K562 (cell line): ENCODE results near the gene ALG12. TPM values are rescaled to one million over a fixed set of nuclear protein-coding genes. Genes with fewer than 3 reads are reported as not detected.

Source experiments
- ATAC-seq: fragments of 200-7000 bp; cut with Tn5 transposase; 3 replicates; pipeline ENCODE4 v1.9.1; 2020; ENCODE audit warnings: moderate library complexity
- BruUV-seq: library from RNA; stranded (reverse); fragments of 400-500 nt; replicated peaks from 2 replicates; lab custom pipeline; 2021; lab: Mats Ljungman, UMichigan
- CTCF ChIA-PET: fragments of 300-600 bp; formaldehyde crosslinking; extraction: SDS; loops from one replicate; lab custom pipeline; 2021; ENCODE audit warnings: low intra/inter-chr PET ratio; lab: Yijun Ruan, JAX
- POLR2A ChIA-PET: fragments of 300-600, 350-650 bp; sonication (Branson Sonifier 250); formaldehyde crosslinking; extraction: SDS; loops from one replicate; lab custom pipeline; 2021; ENCODE audit warnings: antibody characterized with exemption, inconsistent platforms; lab: Yijun Ruan, JAX
- DNase-seq, 4 experiments: peaks; one replicate each; pipeline versions ENCODE4 v3.0.0 to v3.0.0-alpha.2; 2011 to 2018; ENCODE audit warnings: low spot score in 3 of 4, mixed read lengths in 3 of 4; ENCODE audit errors: extremely low read depth in 1 of 4
- FAIRE-seq: peaks from 2 replicates; lab custom pipeline; 2011; peaks lifted over from hg19 to GRCh38; lab: Jason Lieb, UNC
- H2AFZ ChIP-seq: 2 replicates; pipeline ENCODE4 v1.6.0; 2011; ENCODE audit warnings: low read depth, low read length, control low read depth, inconsistent platforms
- H3K27ac ChIP-seq: fragments of 200-600 bp; 3 replicates; pipeline ENCODE4 v1.8.0; 2011; ENCODE audit warnings: low read depth, mild to moderate bottlenecking, control low read depth, inconsistent platforms, low read length, moderate library complexity, mixed read lengths; ENCODE audit errors: extremely low read depth
- H3K27me3 ChIP-seq, 2 experiments: fragments of 300-600 bp in 1 of 2; 2 replicates in 1 of 2; 3 replicates in 1 of 2; pipeline versions ENCODE4 v1.6.0 to v1.8.0; 2011; ENCODE audit warnings: inconsistent platforms in 2 of 2, low read length in 2 of 2, mild to moderate bottlenecking in 1 of 2, mixed read lengths in 1 of 2, moderate library complexity in 1 of 2; ENCODE audit not compliant: control insufficient read depth in 2 of 2, insufficient read depth in 2 of 2
- H3K36me3 ChIP-seq: fragments of 300-600 bp; 3 replicates; pipeline ENCODE4 v1.8.0; 2011; ENCODE audit warnings: mild to moderate bottlenecking, low read length, inconsistent platforms; ENCODE audit not compliant: control insufficient read depth, insufficient read depth
- H3K4me1 ChIP-seq, 2 experiments: fragments of 200-600 bp in 1 of 2; replicated peaks in 1 of 2; 2 replicates in 1 of 2; 3 replicates in 1 of 2; pipeline versions ENCODE4 v1.5.1 to v1.8.0; 2011; ENCODE audit warnings: inconsistent platforms in 2 of 2, low read length in 2 of 2, mild to moderate bottlenecking in 1 of 2, mixed read lengths in 1 of 2, moderate library complexity in 1 of 2; ENCODE audit not compliant: control insufficient read depth in 2 of 2, insufficient read depth in 2 of 2
- H3K4me2 ChIP-seq: 2 replicates; pipeline ENCODE4 v1.6.1; 2011; ENCODE audit warnings: low read length, control low read depth, inconsistent platforms, mixed read lengths; ENCODE audit not compliant: insufficient read depth
- H3K4me3 ChIP-seq: fragments of 200-600 bp; sonication (generic), shearing (Covaris generic); 2 replicates; pipeline ENCODE4 v1.5.1; 2016; ENCODE audit warnings: control low read depth, inconsistent platforms
- H3K79me2 ChIP-seq: fragments of 200-600 bp; 3 replicates; pipeline ENCODE4 v1.8.0; 2011; ENCODE audit warnings: low read length, inconsistent platforms; ENCODE audit not compliant: control insufficient read depth, insufficient read depth
- H3K9ac ChIP-seq, 2 experiments: 2 replicates each; pipeline versions ENCODE4 v1.6.0 to v1.6.1; 2011; ENCODE audit warnings: low read depth in 2 of 2, low read length in 2 of 2, control low read depth in 1 of 2, inconsistent platforms in 1 of 2, mild to moderate bottlenecking in 1 of 2, mixed read lengths in 1 of 2; ENCODE audit not compliant: insufficient read depth in 1 of 2
- H3K9me1 ChIP-seq: one replicate; pipeline ENCODE4 v1.6.0; 2011; ENCODE audit warnings: inconsistent platforms, mild to moderate bottlenecking, low read length, moderate library complexity; ENCODE audit not compliant: control insufficient read depth, insufficient read depth
- H3K9me3 ChIP-seq: replicated peaks from 2 replicates; pipeline ENCODE4 v1.5.1; 2011; ENCODE audit warnings: low read depth, low read length, inconsistent platforms; ENCODE audit not compliant: control insufficient read depth, insufficient read depth
- H4K20me1 ChIP-seq: replicated peaks from 2 replicates; pipeline ENCODE4 v1.6.1; 2011; ENCODE audit warnings: low read length, inconsistent platforms, mixed read lengths; ENCODE audit not compliant: control insufficient read depth, insufficient read depth
- CC2D1A ChIP-seq: fragments of 450-650 bp; IDR thresholded peaks from 2 replicates; pipeline ENCODE4 v1.6.1; 2017; ENCODE audit warnings: mild to moderate bottlenecking
- CCNT2 ChIP-seq: IDR thresholded peaks from 2 replicates; pipeline ENCODE4 v1.6.1; 2011; ENCODE audit warnings: borderline replicate concordance, low read depth, mild to moderate bottlenecking, moderate library complexity, mixed read lengths, low read length; ENCODE audit not compliant: insufficient read length; ENCODE audit errors: extremely low read depth
- FOXK2 ChIP-seq, 2 experiments: fragments of 450-650 bp; IDR thresholded peaks in 1 of 2; conservative IDR thresholded peaks in 1 of 2; 2 replicates each; pipeline ENCODE4 v1.6.1; 2016; ENCODE audit warnings: low read depth in 2 of 2, mild to moderate bottlenecking in 1 of 2
- MEIS2 ChIP-seq: fragments of 450-650 bp; IDR thresholded peaks from 2 replicates; pipeline ENCODE4 v1.6.1; 2014; ENCODE audit warnings: mild to moderate bottlenecking; ENCODE audit not compliant: partially characterized antibody
- SIRT6 ChIP-seq: IDR thresholded peaks from one replicate; pipeline ENCODE4 v1.6.1; 2012; ENCODE audit warnings: low read depth, mild to moderate bottlenecking, control low read depth, inconsistent platforms, low read length, moderate library complexity
- ZFP36 ChIP-seq: fragments of 150-350 bp; IDR thresholded peaks from 2 replicates; pipeline ENCODE4 v1.6.1; 2018; ENCODE audit warnings: low read length, low read depth; ENCODE audit not compliant: partially characterized antibody
- ZKSCAN1 ChIP-seq: fragments of 150-350 bp; IDR thresholded peaks from 2 replicates; pipeline ENCODE4 v1.6.1; 2016; ENCODE audit warnings: low read depth, low read length
- ZNF644 ChIP-seq: fragments of 200-800 bp; sonication (Bioruptor generic); IDR thresholded peaks from 2 replicates; pipeline ENCODE4 v1.6.1; 2016; ENCODE audit warnings: low read depth, missing genetic modification characterization, missing compliant biosample characterization
- WGBS: fragments of 100-300 bp; shearing (Covaris generic); methylation state at CpG from one replicate; pipeline ENCODE4 v1.1.6; 2016; ENCODE audit warnings: low coverage, mixed read lengths; ENCODE audit not compliant: insufficient coverage; ENCODE audit errors: missing lambda C conversion rate; 5-methylcytosine and 5-hydroxymethylcytosine counted together
- in situ Hi-C: fragments of 300-500 bp; cut with MboI; formaldehyde crosslinking; loops from 4 replicates; pipeline ENCODE4 v1.15.0; 2018; ENCODE audit warnings: inconsistent platforms, mixed read lengths
- intact Hi-C: fragments of 100-400 bp; cut with micrococcal nuclease; formaldehyde crosslinking; loops from 2 replicates; pipeline ENCODE4 v1.14.2; 2022
- polyA plus RNA-seq, 8 experiments: library from polyadenylated mRNA; depleted of rRNA in 4 of 8; stranded (reverse) in 5 of 8; unstranded in 3 of 8; fragments of >200 nt; fragmentation: Nextera tagmentation in 2 of 8; fragmentation: Illumina TruSeq in 1 of 8; extraction: Ambion mirVana in 2 of 8; extraction: Trizol in 1 of 8; gene quantifications; 2 replicates each; pipeline versions ENCODE4 v1.2.1 to v1.2.3, GENCODE V29; 2011 to 2014; ENCODE audit warnings: inconsistent platforms in 1 of 8, missing spikeins in 1 of 8
- total RNA-seq, 7 experiments: library from RNA; depleted of rRNA in 6 of 7; stranded (reverse); fragments of >200 nt in 6 of 7; fragmentation: Illumina TruSeq in 2 of 7; extraction: Trizol in 2 of 7; gene quantifications; 2 replicates each; pipeline versions ENCODE4 v1.2.1 to v1.2.3, GENCODE V29; 2011 to 2021; ENCODE audit warnings: low replicate concordance in 1 of 7
- TF ChIP-seq, protein P1 (sequence below): sonication (generic); formaldehyde crosslinking; IDR thresholded peaks from 2 replicates; pipeline ENCODE4 v1.9.0; 2022; ENCODE audit warnings: mild to moderate bottlenecking, missing genetic modification reagents
- TF ChIP-seq, protein P2 (sequence below): fragments of 450-650 bp; IDR thresholded peaks from 2 replicates; pipeline ENCODE4 v1.7.0; 2016; ENCODE audit warnings: borderline replicate concordance
- TF ChIP-seq, protein P3 (sequence below): fragments of 450-650 bp; conservative IDR thresholded peaks from 2 replicates; pipeline ENCODE4 v1.6.1; 2016; ENCODE audit warnings: missing genetic modification characterization, low read depth, mild to moderate bottlenecking, control low read depth, missing compliant biosample characterization
- TF ChIP-seq, protein P4 (sequence below): fragments of 250-450 bp; sonication (Bioruptor Pico); IDR thresholded peaks from 2 replicates; pipeline ENCODE4 v1.5.0; 2020; ENCODE audit warnings: mild to moderate bottlenecking
- TF ChIP-seq, protein P5 (sequence below): fragments of 450-650 bp; formaldehyde crosslinking; IDR thresholded peaks from 2 replicates; pipeline ENCODE4 v1.4.0; 2022; ENCODE audit warnings: missing genetic modification characterization

The ALG12 gene
- total and polyA plus RNA-seq, 9 of the 15 experiments (the other 6 are each of a cell fraction or from before 2014, with no cell fraction given) = 0.20 to 8.5 (median 3.4) TPM

DNA sequence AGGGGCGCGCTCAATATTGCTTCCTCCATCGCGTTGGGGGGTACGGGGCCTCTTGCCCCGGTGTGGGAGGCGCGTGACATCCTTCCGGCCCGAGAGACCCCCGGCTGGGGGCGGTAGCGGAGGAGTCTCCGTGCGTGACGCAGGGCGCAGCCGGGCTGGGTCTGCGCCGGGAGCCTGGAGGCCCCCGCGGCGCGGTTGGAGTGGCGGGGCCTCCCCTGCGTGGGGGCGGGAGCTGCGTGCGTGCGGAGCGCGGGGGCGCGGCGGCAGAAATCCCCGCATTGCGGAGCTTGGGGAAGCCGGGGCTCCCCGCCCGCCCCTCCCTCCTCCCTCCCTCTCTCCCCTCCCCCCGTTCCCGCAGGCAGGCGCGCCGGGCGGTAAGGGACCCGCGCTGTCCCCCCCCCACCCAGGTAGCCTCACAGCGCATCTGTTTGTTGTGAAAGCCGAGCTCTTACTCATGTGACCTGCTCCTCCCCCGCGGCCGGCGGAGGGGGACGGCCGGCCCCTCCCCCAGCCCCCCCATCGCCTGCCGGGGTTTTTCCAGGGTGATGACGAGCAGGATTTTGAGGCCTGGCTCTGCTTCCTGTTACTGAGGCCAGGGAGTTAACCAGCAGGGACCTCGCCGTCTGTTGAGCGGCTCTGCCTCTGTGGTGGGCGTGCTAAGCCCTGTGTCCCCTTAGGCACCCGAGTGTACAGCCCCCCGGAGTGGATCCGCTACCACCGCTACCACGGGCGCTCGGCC is 43.9 kb upstream of the ALG12 start:
- DNase-seq (peak; percentile 64 to 91 (median 74)), FAIRE-seq (peak; percentile 78), ATAC-seq (peak; percentile 46)
- peaks cover 31 to 89% of the 10 kb centered on the region in 2 experiments for H3K4me1 ChIP-seq
- intact Hi-C loops = no loop called here
- H3K4me2 ChIP-seq = peak overlapping the region; percentile 83
- peak overlapping the region; percentile 94 for H3K27ac ChIP-seq
- peak overlapping the region; percentile 76 for H3K4me3 ChIP-seq
- H3K79me2 ChIP-seq = peaks cover 43% of the 10 kb centered on the region
- H3K36me3 ChIP-seq = peaks cover 34% of the 10 kb centered on the region; the same call in 1 of the 3 replicates
- H4K20me1 ChIP-seq = peaks cover 15% of the 10 kb centered on the region
- in situ Hi-C loops = no loop called here
- POLR2A ChIA-PET = interaction anchor here (0.7 to 2.9 kb wide), 5 partner anchors 9 to 45 kb away, joined by 3 to 10 read pairs (median 4); no protein-coding TSS in a partner anchor
- H2AFZ ChIP-seq = no peak overlapping the region
- no peaks in the 10 kb centered on the region for H3K9me1 ChIP-seq
- CTCF ChIA-PET = no interaction called here
- H3K27me3 ChIP-seq = no peaks in the 10 kb centered on the region
- H3K9ac ChIP-seq = peak overlapping the region; percentile 77 to 97; a peak in 3 of 4 replicates
- BruUV-seq = no TSS peak
- H3K9me3 ChIP-seq = no peaks in the 10 kb centered on the region
- under 1% methylated on average over 15 of the region's 70 CpGs for WGBS
- TF ChIP-seq ZFP36 (no peak), ZNF644 (no peak), FOXK2 (conservative IDR thresholded peaks at IDR 0.05 in 1 of 2, IDR thresholded peaks at IDR 0.05 in 1 of 2; ENCODE audit: low read depth in 2 of 2) (peak in 1 of 2 experiments; percentile 39; a peak in 1 of 4 replicates), ZKSCAN1 (no peak), CCNT2 (peak; percentile 67), SIRT6 (no peak), CC2D1A (no peak), MEIS2 (no peak)
- TF ChIP-seq, protein P1, sequence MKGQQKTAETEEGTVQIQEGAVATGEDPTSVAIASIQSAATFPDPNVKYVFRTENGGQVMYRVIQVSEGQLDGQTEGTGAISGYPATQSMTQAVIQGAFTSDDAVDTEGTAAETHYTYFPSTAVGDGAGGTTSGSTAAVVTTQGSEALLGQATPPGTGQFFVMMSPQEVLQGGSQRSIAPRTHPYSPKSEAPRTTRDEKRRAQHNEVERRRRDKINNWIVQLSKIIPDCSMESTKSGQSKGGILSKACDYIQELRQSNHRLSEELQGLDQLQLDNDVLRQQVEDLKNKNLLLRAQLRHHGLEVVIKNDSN (CRISPR knock-in tag) = peak; percentile 57
- TF ChIP-seq, protein P2, sequence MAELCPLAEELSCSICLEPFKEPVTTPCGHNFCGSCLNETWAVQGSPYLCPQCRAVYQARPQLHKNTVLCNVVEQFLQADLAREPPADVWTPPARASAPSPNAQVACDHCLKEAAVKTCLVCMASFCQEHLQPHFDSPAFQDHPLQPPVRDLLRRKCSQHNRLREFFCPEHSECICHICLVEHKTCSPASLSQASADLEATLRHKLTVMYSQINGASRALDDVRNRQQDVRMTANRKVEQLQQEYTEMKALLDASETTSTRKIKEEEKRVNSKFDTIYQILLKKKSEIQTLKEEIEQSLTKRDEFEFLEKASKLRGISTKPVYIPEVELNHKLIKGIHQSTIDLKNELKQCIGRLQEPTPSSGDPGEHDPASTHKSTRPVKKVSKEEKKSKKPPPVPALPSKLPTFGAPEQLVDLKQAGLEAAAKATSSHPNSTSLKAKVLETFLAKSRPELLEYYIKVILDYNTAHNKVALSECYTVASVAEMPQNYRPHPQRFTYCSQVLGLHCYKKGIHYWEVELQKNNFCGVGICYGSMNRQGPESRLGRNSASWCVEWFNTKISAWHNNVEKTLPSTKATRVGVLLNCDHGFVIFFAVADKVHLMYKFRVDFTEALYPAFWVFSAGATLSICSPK = no peak
- TF ChIP-seq, protein P3, sequence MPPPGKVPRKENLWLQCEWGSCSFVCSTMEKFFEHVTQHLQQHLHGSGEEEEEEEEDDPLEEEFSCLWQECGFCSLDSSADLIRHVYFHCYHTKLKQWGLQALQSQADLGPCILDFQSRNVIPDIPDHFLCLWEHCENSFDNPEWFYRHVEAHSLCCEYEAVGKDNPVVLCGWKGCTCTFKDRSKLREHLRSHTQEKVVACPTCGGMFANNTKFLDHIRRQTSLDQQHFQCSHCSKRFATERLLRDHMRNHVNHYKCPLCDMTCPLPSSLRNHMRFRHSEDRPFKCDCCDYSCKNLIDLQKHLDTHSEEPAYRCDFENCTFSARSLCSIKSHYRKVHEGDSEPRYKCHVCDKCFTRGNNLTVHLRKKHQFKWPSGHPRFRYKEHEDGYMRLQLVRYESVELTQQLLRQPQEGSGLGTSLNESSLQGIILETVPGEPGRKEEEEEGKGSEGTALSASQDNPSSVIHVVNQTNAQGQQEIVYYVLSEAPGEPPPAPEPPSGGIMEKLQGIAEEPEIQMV (tag) = no peak
- TF ChIP-seq, protein P4, sequence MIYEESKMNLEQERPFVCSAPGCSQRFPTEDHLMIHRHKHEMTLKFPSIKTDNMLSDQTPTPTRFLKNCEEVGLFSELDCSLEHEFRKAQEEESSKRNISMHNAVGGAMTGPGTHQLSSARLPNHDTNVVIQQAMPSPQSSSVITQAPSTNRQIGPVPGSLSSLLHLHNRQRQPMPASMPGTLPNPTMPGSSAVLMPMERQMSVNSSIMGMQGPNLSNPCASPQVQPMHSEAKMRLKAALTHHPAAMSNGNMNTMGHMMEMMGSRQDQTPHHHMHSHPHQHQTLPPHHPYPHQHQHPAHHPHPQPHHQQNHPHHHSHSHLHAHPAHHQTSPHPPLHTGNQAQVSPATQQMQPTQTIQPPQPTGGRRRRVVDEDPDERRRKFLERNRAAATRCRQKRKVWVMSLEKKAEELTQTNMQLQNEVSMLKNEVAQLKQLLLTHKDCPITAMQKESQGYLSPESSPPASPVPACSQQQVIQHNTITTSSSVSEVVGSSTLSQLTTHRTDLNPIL (CRISPR knock-in tag) = no peak
- TF ChIP-seq, protein P5, sequence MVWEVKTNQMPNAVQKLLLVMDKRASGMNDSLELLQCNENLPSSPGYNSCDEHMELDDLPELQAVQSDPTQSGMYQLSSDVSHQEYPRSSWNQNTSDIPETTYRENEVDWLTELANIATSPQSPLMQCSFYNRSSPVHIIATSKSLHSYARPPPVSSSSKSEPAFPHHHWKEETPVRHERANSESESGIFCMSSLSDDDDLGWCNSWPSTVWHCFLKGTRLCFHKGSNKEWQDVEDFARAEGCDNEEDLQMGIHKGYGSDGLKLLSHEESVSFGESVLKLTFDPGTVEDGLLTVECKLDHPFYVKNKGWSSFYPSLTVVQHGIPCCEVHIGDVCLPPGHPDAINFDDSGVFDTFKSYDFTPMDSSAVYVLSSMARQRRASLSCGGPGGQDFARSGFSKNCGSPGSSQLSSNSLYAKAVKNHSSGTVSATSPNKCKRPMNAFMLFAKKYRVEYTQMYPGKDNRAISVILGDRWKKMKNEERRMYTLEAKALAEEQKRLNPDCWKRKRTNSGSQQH (CRISPR knock-in tag) = no peak
